ENCODE data around the gene PKN3.

PKN3 gene

GRCh38 chr9:128702445-128702948 lies at the start of gene PKN3:
Gene PKN3 (plus strand): TSS chr9:128702503. CDS start chr9:128702916, 413 bp downstream.
- no peak; the same call in 1 of the 2 replicates for TF ChIP-seq EGR1 (IDR thresholded peaks at IDR 0.05)
- TF ChIP-seq MAX (IDR thresholded peaks at IDR 0.05): 0 out of 2 replicates have a peak, but pooled peaks have one; percentile 21
- TF ChIP-seq RAD21 (IDR thresholded peaks at IDR 0.05; ENCODE audit: low read depth): peak; percentile 48; the same call in 1 of the 2 replicates
- TF ChIP-seq EP300 (IDR thresholded peaks at IDR 0.05; ENCODE audit: borderline replicate concordance): no peak
- TF ChIP-seq TAF1 (IDR thresholded peaks at IDR 0.05; ENCODE audit: low read depth): peak; percentile 51; the same call in 1 of the 2 replicates
- TF ChIP-seq USF1 (IDR thresholded peaks at IDR 0.05): no peak
- no peak; the same call in 1 of the 2 replicates for TF ChIP-seq TCF12 (IDR thresholded peaks at IDR 0.05; ENCODE audit: low read depth)
- TF ChIP-seq ZBTB7A (IDR thresholded peaks at IDR 0.05; ENCODE audit: low read depth): peak; percentile 88
- no peak for TF ChIP-seq TEAD4 (IDR thresholded peaks at IDR 0.05)
- TF ChIP-seq, protein P1, sequence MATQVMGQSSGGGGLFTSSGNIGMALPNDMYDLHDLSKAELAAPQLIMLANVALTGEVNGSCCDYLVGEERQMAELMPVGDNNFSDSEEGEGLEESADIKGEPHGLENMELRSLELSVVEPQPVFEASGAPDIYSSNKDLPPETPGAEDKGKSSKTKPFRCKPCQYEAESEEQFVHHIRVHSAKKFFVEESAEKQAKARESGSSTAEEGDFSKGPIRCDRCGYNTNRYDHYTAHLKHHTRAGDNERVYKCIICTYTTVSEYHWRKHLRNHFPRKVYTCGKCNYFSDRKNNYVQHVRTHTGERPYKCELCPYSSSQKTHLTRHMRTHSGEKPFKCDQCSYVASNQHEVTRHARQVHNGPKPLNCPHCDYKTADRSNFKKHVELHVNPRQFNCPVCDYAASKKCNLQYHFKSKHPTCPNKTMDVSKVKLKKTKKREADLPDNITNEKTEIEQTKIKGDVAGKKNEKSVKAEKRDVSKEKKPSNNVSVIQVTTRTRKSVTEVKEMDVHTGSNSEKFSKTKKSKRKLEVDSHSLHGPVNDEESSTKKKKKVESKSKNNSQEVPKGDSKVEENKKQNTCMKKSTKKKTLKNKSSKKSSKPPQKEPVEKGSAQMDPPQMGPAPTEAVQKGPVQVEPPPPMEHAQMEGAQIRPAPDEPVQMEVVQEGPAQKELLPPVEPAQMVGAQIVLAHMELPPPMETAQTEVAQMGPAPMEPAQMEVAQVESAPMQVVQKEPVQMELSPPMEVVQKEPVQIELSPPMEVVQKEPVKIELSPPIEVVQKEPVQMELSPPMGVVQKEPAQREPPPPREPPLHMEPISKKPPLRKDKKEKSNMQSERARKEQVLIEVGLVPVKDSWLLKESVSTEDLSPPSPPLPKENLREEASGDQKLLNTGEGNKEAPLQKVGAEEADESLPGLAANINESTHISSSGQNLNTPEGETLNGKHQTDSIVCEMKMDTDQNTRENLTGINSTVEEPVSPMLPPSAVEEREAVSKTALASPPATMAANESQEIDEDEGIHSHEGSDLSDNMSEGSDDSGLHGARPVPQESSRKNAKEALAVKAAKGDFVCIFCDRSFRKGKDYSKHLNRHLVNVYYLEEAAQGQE (IDR thresholded peaks at IDR 0.05; ENCODE audit: low read depth): no peak
- no peak for TF ChIP-seq FOXM1 (IDR thresholded peaks at IDR 0.05; ENCODE audit: borderline replicate concordance, low read depth)
- no peak for TF ChIP-seq NFIC (IDR thresholded peaks at IDR 0.05)
- TF ChIP-seq CEBPB (IDR thresholded peaks at IDR 0.05): no peak
- TF ChIP-seq YY1 (IDR thresholded peaks at IDR 0.05; ENCODE audit: low read depth): 0 out of 2 replicates have a peak, but pooled peaks have one; percentile 10
- no peak for TF ChIP-seq CREB1 (IDR thresholded peaks at IDR 0.05; ENCODE audit: low read depth)

DNA sequence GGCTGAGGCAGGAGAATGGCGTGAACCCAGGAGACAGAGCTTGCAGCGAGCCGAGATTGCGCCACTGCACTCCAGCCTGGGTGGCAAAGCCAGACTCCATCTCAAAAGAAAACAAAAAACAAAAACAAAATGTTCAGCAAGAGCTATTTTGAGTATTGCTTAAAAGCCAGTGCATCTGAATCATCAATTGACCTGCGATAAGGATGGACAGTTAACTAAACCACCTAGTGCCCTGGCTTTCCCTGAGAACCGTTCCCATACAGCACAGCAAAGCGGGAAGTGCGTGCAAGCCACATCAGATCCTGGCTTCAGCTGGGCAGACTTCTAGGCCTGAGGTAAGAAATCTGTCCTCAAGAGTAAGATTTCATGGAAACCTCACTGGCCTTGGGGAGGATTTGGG lies 48.4 kb upstream of the PKN3 start:
- TF ChIP-seq EP300 (IDR thresholded peaks at IDR 0.05; ENCODE audit: borderline replicate concordance): no peak
- no peak for TF ChIP-seq ZBTB7A (IDR thresholded peaks at IDR 0.05; ENCODE audit: low read depth)
- TF ChIP-seq RAD21 (IDR thresholded peaks at IDR 0.05; ENCODE audit: low read depth): no peak
- TF ChIP-seq YY1 (IDR thresholded peaks at IDR 0.05; ENCODE audit: low read depth): no peak
- TF ChIP-seq MAX (IDR thresholded peaks at IDR 0.05): no peak
- TF ChIP-seq TEAD4 (IDR thresholded peaks at IDR 0.05): no peak
- TF ChIP-seq TCF12 (IDR thresholded peaks at IDR 0.05; ENCODE audit: low read depth): no peak
- no peak for TF ChIP-seq CREB1 (IDR thresholded peaks at IDR 0.05; ENCODE audit: low read depth)

- no peak for TF ChIP-seq NFIC (IDR thresholded peaks at IDR 0.05)
- TF ChIP-seq TAF1 (IDR thresholded peaks at IDR 0.05; ENCODE audit: low read depth): no peak
- no peak for TF ChIP-seq TEAD4 (IDR thresholded peaks at IDR 0.05)
- no peak for TF ChIP-seq MAX (IDR thresholded peaks at IDR 0.05)
- TF ChIP-seq EGR1 (IDR thresholded peaks at IDR 0.05): no peak
- no peak for TF ChIP-seq TCF12 (IDR thresholded peaks at IDR 0.05; ENCODE audit: low read depth)
- TF ChIP-seq EP300 (IDR thresholded peaks at IDR 0.05; ENCODE audit: borderline replicate concordance): no peak
These were observed 47.8 kb upstream of the PKN3 start for GRCh38 chr9:128654481-128654880.

DNA sequence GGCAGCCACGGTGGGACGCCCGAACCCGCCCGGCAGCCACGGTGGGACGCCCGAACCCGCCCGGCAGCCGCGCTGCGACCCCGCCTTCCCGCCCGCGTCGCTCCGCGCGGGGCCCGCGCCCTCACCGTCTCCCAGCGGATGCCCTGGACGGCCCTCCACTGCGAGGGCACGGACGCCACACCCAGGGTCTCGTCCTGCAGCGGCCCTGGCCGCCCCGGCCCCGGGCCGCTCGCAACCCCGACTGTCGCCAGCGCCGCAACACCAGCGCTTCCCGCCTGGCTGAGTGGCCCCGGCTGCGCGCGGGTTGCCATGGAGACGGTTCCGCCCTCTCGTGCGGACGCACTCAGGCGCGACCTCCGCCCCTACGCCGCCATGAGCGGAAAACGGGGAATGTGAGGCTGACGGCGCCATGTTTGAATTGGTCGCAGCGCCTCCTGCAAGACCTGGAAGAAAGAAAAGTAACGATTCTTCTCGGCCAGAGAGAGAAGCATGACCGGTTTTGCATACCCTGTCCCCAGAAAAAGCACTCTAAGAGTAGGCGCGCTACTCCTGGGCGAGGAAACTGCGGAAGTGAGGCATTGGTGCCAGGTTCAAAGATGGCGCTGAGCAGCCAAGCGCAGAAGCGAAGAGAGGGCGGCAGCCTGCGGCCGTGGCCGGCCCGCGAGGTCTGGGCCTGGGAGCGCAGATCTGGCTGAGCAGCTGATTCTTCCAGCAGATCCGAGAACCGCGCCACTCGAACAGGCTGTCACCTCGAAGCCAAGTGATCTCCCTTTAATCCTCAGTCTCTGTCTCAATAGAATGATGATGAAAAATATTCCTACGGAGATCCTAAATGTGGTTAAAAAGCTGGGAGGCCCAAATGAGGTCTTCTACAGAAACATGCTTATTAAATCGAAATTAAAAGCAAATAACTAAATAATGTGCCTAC lies 45.6 kb upstream of the PKN3 start, which contains the start of gene DYNC2I2:
Gene DYNC2I2, minus strand, starts transcription at position 432 of the 928 bp plus-strand sequence. Its CDS starts 121 bp downstream, at position 311.
- peak; percentile 96 for TF ChIP-seq EGR1 (IDR thresholded peaks at IDR 0.05)
- peak; percentile 35; the same call in 1 of the 2 replicates for TF ChIP-seq FOXM1 (IDR thresholded peaks at IDR 0.05; ENCODE audit: borderline replicate concordance, low read depth)
- TF ChIP-seq NFIC (IDR thresholded peaks at IDR 0.05): no peak
- TF ChIP-seq, protein P1 (IDR thresholded peaks at IDR 0.05; ENCODE audit: low read depth): no peak
- peak; percentile 95 for TF ChIP-seq TEAD4 (IDR thresholded peaks at IDR 0.05)
- TF ChIP-seq ZBTB7A (IDR thresholded peaks at IDR 0.05; ENCODE audit: low read depth): 0 out of 2 replicates have a peak, but pooled peaks have one; percentile 62
- TF ChIP-seq CEBPB (IDR thresholded peaks at IDR 0.05): no peak
- no peak for TF ChIP-seq CREB1 (IDR thresholded peaks at IDR 0.05; ENCODE audit: low read depth)
- peak; percentile 94 for TF ChIP-seq TAF1 (IDR thresholded peaks at IDR 0.05; ENCODE audit: low read depth)
- TF ChIP-seq TCF12 (IDR thresholded peaks at IDR 0.05; ENCODE audit: low read depth): peak; percentile 72
- TF ChIP-seq RAD21 (IDR thresholded peaks at IDR 0.05; ENCODE audit: low read depth): no peak
- peak; percentile 99 for TF ChIP-seq YY1 (IDR thresholded peaks at IDR 0.05; ENCODE audit: low read depth)
- TF ChIP-seq USF1 (IDR thresholded peaks at IDR 0.05): 0 out of 2 replicates have a peak, but pooled peaks have one; percentile 25
- no peak for TF ChIP-seq EP300 (IDR thresholded peaks at IDR 0.05; ENCODE audit: borderline replicate concordance)
- peak; percentile 85 for TF ChIP-seq MAX (IDR thresholded peaks at IDR 0.05)
